Smooth muscle cell (in vitro differentiated cells): ENCODE results near the gene SNUPN. TPM values are rescaled to one million over a fixed set of nuclear protein-coding genes. Genes with fewer than 3 reads are reported as not detected.
"Not testable (repeated sequence)": the region's sequence is repeated elsewhere in the genome, so short reads cannot be mapped to it uniquely, and the experiment has no call there.

Experiments used
- DNase-seq: peaks from one replicate; lab custom pipeline; 2025; ENCODE audit not compliant: unreplicated experiment; lab: John Stamatoyannopoulos, UW
- H2AFZ ChIP-seq: fragments of 200-600 bp; sonication (generic); 2 replicates; pipeline ENCODE4 v1.6.0; 2016; ENCODE audit warnings: antibody characterized with exemption, low read depth, mild to moderate bottlenecking
- H3F3A ChIP-seq: fragments of 200-600 bp; sonication (generic); 2 replicates; pipeline ENCODE4 v1.6.0; 2017; ENCODE audit warnings: antibody characterized with exemption, low read depth
- H3K27ac ChIP-seq: fragments of 200-600 bp; sonication (generic); 2 replicates; pipeline ENCODE4 v1.5.1; 2016; ENCODE audit warnings: low read depth, mild to moderate bottlenecking
- H3K27me3 ChIP-seq: fragments of 200-600 bp; sonication (generic); 2 replicates; pipeline ENCODE4 v1.6.1; 2016; ENCODE audit warnings: low read depth, mild to moderate bottlenecking
- H3K36me3 ChIP-seq: fragments of 200-600 bp; sonication (generic); 2 replicates; pipeline ENCODE4 v1.5.1; 2016; ENCODE audit warnings: low read depth
- H3K4me1 ChIP-seq: fragments of 200-600 bp; sonication (generic); 2 replicates; pipeline ENCODE4 v1.5.1; 2016; ENCODE audit warnings: low read depth
- H3K4me2 ChIP-seq: fragments of 200-600 bp; sonication (generic); 2 replicates; pipeline ENCODE4 v1.6.0; 2016; ENCODE audit warnings: mild to moderate bottlenecking
- H3K4me3 ChIP-seq: fragments of 200-600 bp; sonication (generic); 2 replicates; pipeline ENCODE4 v1.5.1; 2016; ENCODE audit warnings: mild to moderate bottlenecking
- H3K79me2 ChIP-seq: fragments of 200-600 bp; sonication (generic); 2 replicates; pipeline ENCODE4 v1.6.0; 2016; ENCODE audit warnings: low read depth, mild to moderate bottlenecking
- H3K9ac ChIP-seq: fragments of 200-600 bp; sonication (generic); 2 replicates; pipeline ENCODE4 v1.6.0; 2016; ENCODE audit warnings: low read depth
- H3K9me3 ChIP-seq: fragments of 200-600 bp; sonication (generic); replicated peaks from 2 replicates; pipeline ENCODE4 v1.5.1; 2016; ENCODE audit warnings: low read depth
- H4K20me1 ChIP-seq: fragments of 200-600 bp; sonication (generic); 2 replicates; pipeline ENCODE4 v1.6.0; 2016; ENCODE audit warnings: low read depth
- WGBS: methylation state at CpG from one replicate; pipeline ENCODE4 v1.1.7; 2016; ENCODE audit warnings: low lambda C conversion rate; 5-methylcytosine and 5-hydroxymethylcytosine counted together
- polyA plus RNA-seq: library from polyadenylated mRNA; unstranded; fragments of >200 nt; fragmentation: Nextera tagmentation; extraction: Ambion mirVana; gene quantifications from 2 replicates; pipeline ENCODE4 v1.2.1, GENCODE V29; 2016
- total RNA-seq: library from RNA; depleted of rRNA; stranded (reverse); fragments of >200 nt; gene quantifications from 2 replicates; pipeline ENCODE4 v1.2.3, GENCODE V29; 2014
- TF ChIP-seq, protein P1 (sequence below): fragments of 200-600 bp; sonication (generic); IDR thresholded peaks from 2 replicates; pipeline ENCODE4 v1.5.1; 2017; ENCODE audit warnings: borderline replicate concordance, mild to moderate bottlenecking, antibody characterized with exemption; ENCODE audit not compliant: insufficient read depth, poor library complexity, severe bottlenecking

The SNUPN gene
- total and polyA plus RNA-seq, 2 experiments from 2014 or later: 15.2 to 24.0 TPM

DNA sequence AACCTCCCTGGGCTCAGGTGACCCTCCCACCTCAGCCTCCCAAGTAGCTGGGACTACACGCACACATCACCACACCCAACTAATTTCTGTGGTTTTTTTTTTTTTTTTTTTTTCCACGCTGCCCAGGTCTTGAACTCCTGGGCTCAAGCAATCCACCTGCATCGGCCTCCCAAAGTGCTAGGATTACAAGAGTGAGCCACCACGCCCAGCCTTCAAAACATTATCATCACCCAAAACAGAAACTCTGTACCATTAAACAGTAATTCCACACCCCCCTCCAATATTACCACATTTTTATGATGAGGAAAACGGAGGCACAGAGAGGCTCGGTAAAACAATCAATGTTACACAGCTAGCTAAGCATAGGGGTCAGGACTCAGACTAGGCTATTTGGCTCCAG is 10.5 kb upstream of the SNUPN start:
- Histone ChIP-seq H3K9me3 (no peaks in the 10 kb centered on the region), H4K20me1 (peaks cover 23% of the 10 kb centered on the region), H3K27me3 (no peaks in the 10 kb centered on the region), H3K9ac (no peak overlapping the region), H3K4me1 (peaks cover 7% of the 10 kb centered on the region), H3K27ac (no peak overlapping the region), H2AFZ (no peak overlapping the region), H3K36me3 (no peaks in the 10 kb centered on the region), H3K4me3 (no peak overlapping the region), H3K4me2 (no peak overlapping the region), H3F3A (peaks cover 8% of the 10 kb centered on the region), H3K79me2 (peaks cover 31% of the 10 kb centered on the region)
- DNase-seq: no peak
- TF ChIP-seq, protein P1, sequence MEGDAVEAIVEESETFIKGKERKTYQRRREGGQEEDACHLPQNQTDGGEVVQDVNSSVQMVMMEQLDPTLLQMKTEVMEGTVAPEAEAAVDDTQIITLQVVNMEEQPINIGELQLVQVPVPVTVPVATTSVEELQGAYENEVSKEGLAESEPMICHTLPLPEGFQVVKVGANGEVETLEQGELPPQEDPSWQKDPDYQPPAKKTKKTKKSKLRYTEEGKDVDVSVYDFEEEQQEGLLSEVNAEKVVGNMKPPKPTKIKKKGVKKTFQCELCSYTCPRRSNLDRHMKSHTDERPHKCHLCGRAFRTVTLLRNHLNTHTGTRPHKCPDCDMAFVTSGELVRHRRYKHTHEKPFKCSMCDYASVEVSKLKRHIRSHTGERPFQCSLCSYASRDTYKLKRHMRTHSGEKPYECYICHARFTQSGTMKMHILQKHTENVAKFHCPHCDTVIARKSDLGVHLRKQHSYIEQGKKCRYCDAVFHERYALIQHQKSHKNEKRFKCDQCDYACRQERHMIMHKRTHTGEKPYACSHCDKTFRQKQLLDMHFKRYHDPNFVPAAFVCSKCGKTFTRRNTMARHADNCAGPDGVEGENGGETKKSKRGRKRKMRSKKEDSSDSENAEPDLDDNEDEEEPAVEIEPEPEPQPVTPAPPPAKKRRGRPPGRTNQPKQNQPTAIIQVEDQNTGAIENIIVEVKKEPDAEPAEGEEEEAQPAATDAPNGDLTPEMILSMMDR: no peak
- WGBS: 93% methylated on average over 6 of the region's 6 CpGs

DNA sequence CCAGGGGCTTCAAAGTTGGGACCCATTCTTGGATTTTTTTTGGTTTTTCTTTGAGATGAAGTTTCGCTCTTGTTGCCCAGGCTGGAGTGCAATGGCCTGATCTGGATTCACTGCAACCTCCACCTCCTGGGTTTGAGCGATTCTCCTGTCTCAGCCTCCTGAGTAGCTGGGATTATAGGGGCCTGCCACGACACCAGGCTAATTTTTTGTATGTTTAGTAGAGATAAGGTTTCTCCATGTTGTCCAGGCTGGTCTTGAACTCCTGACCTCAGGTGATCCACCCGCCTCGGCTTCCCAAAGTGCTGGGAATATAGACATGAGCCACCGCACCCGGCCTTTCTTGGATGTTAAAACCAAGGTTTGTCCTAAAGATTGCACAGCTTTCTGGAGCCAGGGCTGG is 8.4 kb upstream of the SNUPN start:
- H3K9ac ChIP-seq, H3K9me3 ChIP-seq, DNase-seq, H3K36me3 ChIP-seq, H3K27me3 ChIP-seq, H3K4me3 ChIP-seq, H2AFZ ChIP-seq, H3K4me1 ChIP-seq, H3K4me2 ChIP-seq, H3K27ac ChIP-seq, H3F3A ChIP-seq: not testable (repeated sequence)
- H3K79me2 ChIP-seq: peaks cover 27% of the 10 kb centered on the region
- 91% methylated on average over 7 of the region's 7 CpGs for WGBS
- H4K20me1 ChIP-seq: peaks cover 19% of the 10 kb centered on the region

DNA sequence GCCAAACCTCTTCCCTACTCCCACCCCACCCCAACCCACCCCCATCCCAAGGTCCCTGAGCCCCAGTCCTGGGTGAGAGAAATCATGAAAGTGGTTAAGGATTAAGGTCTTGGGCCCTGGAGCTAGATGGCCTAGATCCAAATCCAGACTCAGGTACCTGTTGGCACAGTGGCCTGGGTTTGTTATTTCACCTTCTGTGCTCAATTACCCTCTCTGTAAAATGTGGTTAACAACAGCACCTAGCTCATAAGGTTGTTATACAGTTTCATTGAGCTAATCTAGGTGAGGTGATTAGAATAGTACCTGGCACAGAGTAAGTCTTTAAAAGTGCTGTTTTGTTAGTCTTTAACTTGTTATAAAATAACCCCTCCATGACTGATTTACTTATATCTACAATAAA is 6.4 kb upstream of the SNUPN start:
- no peaks in the 10 kb centered on the region for H3K36me3 ChIP-seq
- no peaks in the 10 kb centered on the region for H3K27me3 ChIP-seq
- no peak overlapping the region for H3K9ac ChIP-seq
- H3K79me2 ChIP-seq: peaks cover 8% of the 10 kb centered on the region
- H3K4me1 ChIP-seq: no peaks in the 10 kb centered on the region
- H3K4me3 ChIP-seq: no peak overlapping the region
- H3K9me3 ChIP-seq: no peaks in the 10 kb centered on the region
- H3K27ac ChIP-seq: no peak overlapping the region
- no peak overlapping the region for H3K4me2 ChIP-seq
- TF ChIP-seq, protein P1: no peak
- H4K20me1 ChIP-seq: peaks cover under 1% of the 10 kb centered on the region
- no peak overlapping the region for H2AFZ ChIP-seq
- DNase-seq: no peak
- no peaks in the 10 kb centered on the region for H3F3A ChIP-seq

DNA sequence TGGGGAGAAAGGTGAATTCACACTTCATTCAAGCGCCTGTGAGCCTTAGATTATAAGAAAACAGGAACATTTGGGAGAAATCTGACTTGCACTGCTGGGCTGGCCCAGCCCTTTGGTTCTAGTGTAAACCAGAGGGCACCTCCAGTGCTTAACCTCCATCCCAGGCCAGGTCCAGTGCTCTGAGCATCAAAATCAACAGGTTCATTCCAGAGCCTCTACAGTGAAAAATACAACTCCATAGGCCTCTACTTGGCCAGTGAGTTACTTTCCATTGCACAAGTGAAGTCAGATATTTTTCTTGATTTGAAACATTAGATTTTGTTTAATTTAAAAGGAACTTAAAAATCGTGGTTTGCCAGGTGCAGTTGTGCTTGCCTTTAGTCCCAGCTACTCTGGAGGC is 3.0 kb downstream of the SNUPN start:
- no peak overlapping the region for H3K4me2 ChIP-seq
- 98% methylated on average over 2 of the region's 2 CpGs for WGBS
- H3K4me3 ChIP-seq: no peak overlapping the region
- H3K9me3 ChIP-seq: no peaks in the 10 kb centered on the region
- H3K27ac ChIP-seq: peak overlapping the region; percentile 36
- H2AFZ ChIP-seq: no peak overlapping the region
- no peak for DNase-seq
- H3K36me3 ChIP-seq: peaks cover 5% of the 10 kb centered on the region
- peaks cover 9% of the 10 kb centered on the region for H3K79me2 ChIP-seq
- peaks cover 8% of the 10 kb centered on the region for H3K4me1 ChIP-seq
- TF ChIP-seq, protein P1: no peak
- H3K27me3 ChIP-seq: no peaks in the 10 kb centered on the region
- H3K9ac ChIP-seq: no peak overlapping the region
- no peaks in the 10 kb centered on the region for H4K20me1 ChIP-seq
- H3F3A ChIP-seq: peaks cover 26% of the 10 kb centered on the region
